Measurements from ENCODE around the gene COG6. TPM values are rescaled to one million over a fixed set of nuclear protein-coding genes. Genes with fewer than 3 reads are reported as not detected.

The COG6 gene
- total and polyA plus RNA-seq, 2 of the 4 experiments (the other 2 are of a cell fraction): 22.8 to 37.5 TPM

GRCh38 chr13:39692660-39693438, 37.4 kb downstream of the COG6 start (continued):
- TF ChIP-seq FOS (IDR thresholded peaks at IDR 0.05; ENCODE audit: low read depth, low read length) (no peak), MXI1 (IDR thresholded peaks at IDR 0.05; ENCODE audit: borderline replicate concordance, low read depth, low read length) (no peak)

GRCh38 chr13:39699274-39699673, 43.8 kb downstream of the COG6 start:
- Histone ChIP-seq H3K36me3 (ENCODE audit: control insufficient read depth, insufficient read depth, low read length) (peaks cover 2% of the 10 kb centered on the region), H2BK5ac (ENCODE audit: low read depth, low read length, poor library complexity, severe bottlenecking) (no peak overlapping the region), H2AK5ac (ENCODE audit: low read depth, low read length) (no peak overlapping the region), H3K27me3 (ENCODE audit: control insufficient read depth, insufficient read depth, low read length) (no peaks in the 10 kb centered on the region), H2AK9ac (replicated peaks; ENCODE audit: low read depth, low read length, poor library complexity) (no peak overlapping the region), H3K27ac (ENCODE audit: insufficient read depth, low read length) (no peak overlapping the region), H3K18ac (ENCODE audit: low read depth, low read length) (no peak overlapping the region), H2AFZ (replicated peaks; ENCODE audit: low read length, poor library complexity) (no peak overlapping the region), H3K4me3 (ENCODE audit: insufficient read depth, low read depth, low read length) (no peak overlapping the region), H4K20me1 (ENCODE audit: insufficient read depth, low read length) (no peaks in the 10 kb centered on the region), H3K4me1 (ENCODE audit: control insufficient read depth, insufficient read depth, low read length) (peaks cover 3% of the 10 kb centered on the region; the same call in 1 of the 2 replicates), H3K56ac (ENCODE audit: extremely low read depth, insufficient read depth, low read length) (no peak overlapping the region), H2BK120ac (ENCODE audit: low read depth, low read length) (no peak overlapping the region), H4K5ac (ENCODE audit: low read depth, low read length) (no peak overlapping the region), H3K79me1 (ENCODE audit: low read depth in 1 of 2, low read length in 2 of 2) (no peaks in the 10 kb centered on the region), H4K91ac (ENCODE audit: insufficient read depth, low read depth, low read length) (no peak overlapping the region), H4K8ac (ENCODE audit: low read depth in 2 of 2, low read length in 2 of 2) (no peak overlapping the region), H3K14ac (replicated peaks; ENCODE audit: low read depth, low read length) (no peak overlapping the region), H3K23ac (ENCODE audit: low read depth, low read length) (no peak overlapping the region), H3K9me3 (ENCODE audit: control insufficient read depth, insufficient read depth, low read length) (no peaks in the 10 kb centered on the region), H3K9ac (ENCODE audit: low read depth, low read length) (no peak overlapping the region), H2BK20ac (ENCODE audit: low read depth, low read length) (no peak overlapping the region), H3K4me2 (ENCODE audit: low read depth, low read length) (no peak overlapping the region), H2BK15ac (ENCODE audit: low read depth, low read length) (no peak overlapping the region), H3K9me1 (ENCODE audit: insufficient read depth, low read length) (no peaks in the 10 kb centered on the region; the same call in 1 of the 2 replicates), H3K4ac (ENCODE audit: low read depth, low read length) (no peak overlapping the region)
- ChIA-PET POLR2A (ENCODE audit: unreplicated experiment) (no interaction called here), CTCF (interaction anchor here (0.6 kb wide), 1 partner anchor 15 kb away, joined by 4 read pairs; no protein-coding TSS in a partner anchor)
- in situ Hi-C loops (cut with MboI; ENCODE audit: low sequenced_read_pairs): loop anchor here (25.0 kb wide), 1 partner anchor 988 kb away; no protein-coding TSS in a partner anchor
- no TSS peak for BruUV-seq (replicated peaks)
- dilution Hi-C loops (cut with HindIII; ENCODE audit: low sequenced_read_pairs, unreplicated experiment): no loop called here
- intact Hi-C loops (cut with micrococcal nuclease): no loop called here
- ATAC-seq (ENCODE audit: low read depth) (no peak), DNase-seq (no peak)
- no peak for TF ChIP-seq MXI1 (IDR thresholded peaks at IDR 0.05; ENCODE audit: borderline replicate concordance, low read depth, low read length)
- no peak for TF ChIP-seq POLR2A (IDR thresholded peaks at IDR 0.05; ENCODE audit: low read depth, low read length)
- no peak for TF ChIP-seq USF2 (IDR thresholded peaks at IDR 0.05; ENCODE audit: low read depth, low read length)
- TF ChIP-seq CEBPB (IDR thresholded peaks at IDR 0.05; ENCODE audit: low read depth, low read length): no peak
- no peak for TF ChIP-seq RFX5 (IDR thresholded peaks at IDR 0.05; ENCODE audit: low read depth, low read length)
- no peak for TF ChIP-seq CTCF (conservative IDR thresholded peaks at IDR 0.05; ENCODE audit: low read depth, low read length)
- TF ChIP-seq MAZ (IDR thresholded peaks at IDR 0.05; ENCODE audit: borderline replicate concordance, low read depth, low read length): no peak
- TF ChIP-seq FOS (IDR thresholded peaks at IDR 0.05; ENCODE audit: low read depth, low read length): no peak
- no peak for TF ChIP-seq CHD1 (IDR thresholded peaks at IDR 0.05; ENCODE audit: low read depth, low read length)
- no peak for TF ChIP-seq NFE2L2 (IDR thresholded peaks at IDR 0.05; ENCODE audit: low read depth, low read length)
- TF ChIP-seq BHLHE40 (IDR thresholded peaks at IDR 0.05; ENCODE audit: low read depth, low read length): no peak
- no peak for TF ChIP-seq SMC3 (IDR thresholded peaks at IDR 0.05; ENCODE audit: low read depth, low read length)
- no peak for TF ChIP-seq MAFK (IDR thresholded peaks at IDR 0.05; ENCODE audit: low read depth, low read length)

Measured in IMR-90 (cell line).